Neural cell (in vitro differentiated cells): ENCODE measurements around the gene PCDHA7. TPM values are rescaled to one million over a fixed set of nuclear protein-coding genes. Genes with fewer than 3 reads are reported as not detected.
"Not testable (repeated sequence)": the region's sequence is repeated elsewhere in the genome, so short reads cannot be mapped to it uniquely, and the experiment has no call there.

Experiments used
- H2AFZ ChIP-seq: fragments of 200-600, 300-800 bp; sonication (generic), shearing (Covaris generic); 2 replicates; pipeline ENCODE4 v1.6.0; 2014; ENCODE audit warnings: low read depth, mild to moderate bottlenecking, antibody characterized with exemption, low read length, moderate library complexity
- H3F3A ChIP-seq: fragments of 200-600 bp; shearing (Covaris generic); 2 replicates; pipeline ENCODE4 v1.6.1; 2016; ENCODE audit warnings: mild to moderate bottlenecking, moderate library complexity, mixed read lengths, antibody characterized with exemption, low read length; ENCODE audit not compliant: insufficient read depth, poor library complexity, severe bottlenecking
- H3K27ac ChIP-seq: fragments of 200-600, 300-800 bp; sonication (generic), shearing (Covaris generic); 2 replicates; pipeline ENCODE4 v1.5.1; 2014; ENCODE audit warnings: mild to moderate bottlenecking, low read length, moderate library complexity
- H3K27me3 ChIP-seq: fragments of 300-800, 200-600 bp; sonication (generic), shearing (Covaris generic); 2 replicates; pipeline ENCODE4 v1.6.0; 2014; ENCODE audit warnings: mild to moderate bottlenecking, low read depth, low read length, moderate library complexity; ENCODE audit not compliant: insufficient read depth
- H3K36me3 ChIP-seq: fragments of 300-800, 200-600 bp; sonication (generic), shearing (Covaris generic); 2 replicates; pipeline ENCODE4 v1.5.1; 2014; ENCODE audit warnings: mild to moderate bottlenecking, antibody characterized with exemption, low read length, moderate library complexity; ENCODE audit not compliant: insufficient read depth
- H3K4me2 ChIP-seq: fragments of 300-800, 200-600 bp; sonication (generic), shearing (Covaris generic); 2 replicates; pipeline ENCODE4 v1.6.0; 2014; ENCODE audit warnings: mild to moderate bottlenecking, low read length
- H3K4me3 ChIP-seq: fragments of 300-800, 200-600 bp; sonication (generic), shearing (Covaris generic); 2 replicates; pipeline ENCODE4 v1.5.1; 2014; ENCODE audit warnings: mild to moderate bottlenecking, low read length, moderate library complexity
- H3K79me2 ChIP-seq: fragments of 200-600 bp; shearing (Covaris generic); replicated peaks from 2 replicates; pipeline ENCODE4 v1.6.0; 2014; ENCODE audit warnings: mild to moderate bottlenecking, low read length, moderate library complexity; ENCODE audit not compliant: insufficient read depth
- H3K9ac ChIP-seq: fragments of 300-800, 200-600 bp; sonication (generic), shearing (Covaris generic); 2 replicates; pipeline ENCODE4 v1.6.1; 2016; ENCODE audit warnings: mild to moderate bottlenecking, low read length, mixed read lengths
- H3K9me2 ChIP-seq: fragments of 200-600 bp; shearing (Covaris generic); 2 replicates; pipeline ENCODE4 v1.6.1; 2016; ENCODE audit warnings: mild to moderate bottlenecking, low read length, mixed read lengths; ENCODE audit not compliant: insufficient read depth
- H3K9me3 ChIP-seq: fragments of 200-600, 300-800 bp; sonication (generic), shearing (Covaris generic); 2 replicates; pipeline ENCODE4 v1.6.1; 2016; ENCODE audit warnings: mild to moderate bottlenecking, mixed run types, low read length, moderate library complexity, mixed read lengths
- H4K20me1 ChIP-seq: fragments of 200-600 bp; shearing (Covaris generic); 2 replicates; pipeline ENCODE4 v1.6.1; 2016; ENCODE audit warnings: mild to moderate bottlenecking, mixed run types; ENCODE audit not compliant: insufficient read depth
- CTCF ChIP-seq: fragments of 450-650 bp; IDR thresholded peaks from 2 replicates; pipeline ENCODE4 v1.5.1; 2014; ENCODE audit warnings: antibody characterized with exemption, mild to moderate bottlenecking, moderate library complexity; ENCODE audit not compliant: poor library complexity, severe bottlenecking
- EP300 ChIP-seq: fragments of 450-650 bp; conservative IDR thresholded peaks from 2 replicates; pipeline ENCODE4 v1.6.1; 2014; ENCODE audit warnings: antibody characterized with exemption, mild to moderate bottlenecking, moderate library complexity; ENCODE audit not compliant: poor library complexity, severe bottlenecking
- EZH2 ChIP-seq: fragments of 200-600, 300-800 bp; shearing (Covaris generic), sonication (generic); IDR thresholded peaks from 2 replicates; pipeline ENCODE4 v1.6.1; 2014; ENCODE audit warnings: antibody characterized with exemption, low read length, borderline replicate concordance, mild to moderate bottlenecking; ENCODE audit not compliant: insufficient read depth, poor library complexity, severe bottlenecking
- MXI1 ChIP-seq: fragments of 450-650 bp; conservative IDR thresholded peaks from 2 replicates; pipeline ENCODE4 v1.6.1; 2014; ENCODE audit warnings: antibody characterized with exemption, mild to moderate bottlenecking; ENCODE audit not compliant: poor library complexity, severe bottlenecking
- POLR2AphosphoS5 ChIP-seq: IDR thresholded peaks from 2 replicates; pipeline ENCODE4 v1.6.1; 2012
- RAD21 ChIP-seq: fragments of 450-650 bp; conservative IDR thresholded peaks from 2 replicates; pipeline ENCODE4 v1.6.1; 2014; ENCODE audit warnings: antibody characterized with exemption, mild to moderate bottlenecking, moderate library complexity
- REST ChIP-seq: IDR thresholded peaks from 2 replicates; pipeline ENCODE4 v1.6.1; 2012; ENCODE audit warnings: borderline replicate concordance
- SMC3 ChIP-seq: fragments of 450-650 bp; conservative IDR thresholded peaks from 2 replicates; pipeline ENCODE4 v1.6.1; 2014; ENCODE audit warnings: antibody characterized with exemption, mild to moderate bottlenecking, moderate library complexity; ENCODE audit not compliant: poor library complexity
- TAF1 ChIP-seq: IDR thresholded peaks from 2 replicates; pipeline ENCODE4 v1.6.1; 2012; ENCODE audit warnings: low read depth
- polyA plus RNA-seq: library from polyadenylated mRNA; depleted of rRNA; stranded (reverse); fragments of >200 nt; gene quantifications from 2 replicates; pipeline ENCODE4 v1.2.3, GENCODE V29; 2014

Gene PCDHA7
- polyA plus RNA-seq, 1 donor from 2014 or later = 2.9 TPM

GRCh38 chr5:140787422-140787821, 46.6 kb upstream of the PCDHA7 start:
- not testable (repeated sequence) for H3K27me3 ChIP-seq, H3K27ac ChIP-seq, H3K79me2 ChIP-seq, H3K9me2 ChIP-seq, H4K20me1 ChIP-seq, H3K4me2 ChIP-seq, H2AFZ ChIP-seq, H3K4me3 ChIP-seq, H3K36me3 ChIP-seq, H3K9ac ChIP-seq, H3F3A ChIP-seq
- peaks cover 44% of the 10 kb centered on the region for H3K9me3 ChIP-seq

- peaks cover 45% of the 10 kb centered on the region for H3K9me3 ChIP-seq
- not testable (repeated sequence) for H3F3A ChIP-seq, H3K36me3 ChIP-seq, H3K27me3 ChIP-seq, H3K9ac ChIP-seq, H2AFZ ChIP-seq, H3K9me2 ChIP-seq, H3K4me2 ChIP-seq, H4K20me1 ChIP-seq, H3K79me2 ChIP-seq, H3K27ac ChIP-seq, H3K4me3 ChIP-seq
Measured at GRCh38 chr5:140787849-140788504, 46.1 kb upstream of the PCDHA7 start.

- no peak overlapping the region for H3K27ac ChIP-seq
- H3K9me2 ChIP-seq = no peaks in the 10 kb centered on the region
- TF ChIP-seq RAD21 = no peak
- no peak for TF ChIP-seq EZH2
- no peak for TF ChIP-seq MXI1
- no peak for TF ChIP-seq TAF1
- no peak for TF ChIP-seq SMC3
- TF ChIP-seq REST = no peak
- TF ChIP-seq EP300 = no peak
- TF ChIP-seq POLR2AphosphoS5 = no peak
- TF ChIP-seq CTCF = no peak
- H3K79me2 ChIP-seq = no peaks in the 10 kb centered on the region
- no peak overlapping the region for H2AFZ ChIP-seq
- H4K20me1 ChIP-seq = no peaks in the 10 kb centered on the region
- no peak overlapping the region for H3K4me2 ChIP-seq
- H3F3A ChIP-seq = no peaks in the 10 kb centered on the region
- H3K9ac ChIP-seq = no peak overlapping the region
- H3K27me3 ChIP-seq = no peaks in the 10 kb centered on the region
- peaks cover 8% of the 10 kb centered on the region for H3K36me3 ChIP-seq
- H3K4me3 ChIP-seq = no peak overlapping the region
- peaks cover 65% of the 10 kb centered on the region for H3K9me3 ChIP-seq
Measured at GRCh38 chr5:140791089-140791488, 43.0 kb upstream of the PCDHA7 start.
